ENCODE results near the gene ALKBH3.

GRCh38 chr11:43959321-43959995 is 78.8 kb downstream of the ALKBH3 start:
- TF ChIP-seq, protein P1, sequence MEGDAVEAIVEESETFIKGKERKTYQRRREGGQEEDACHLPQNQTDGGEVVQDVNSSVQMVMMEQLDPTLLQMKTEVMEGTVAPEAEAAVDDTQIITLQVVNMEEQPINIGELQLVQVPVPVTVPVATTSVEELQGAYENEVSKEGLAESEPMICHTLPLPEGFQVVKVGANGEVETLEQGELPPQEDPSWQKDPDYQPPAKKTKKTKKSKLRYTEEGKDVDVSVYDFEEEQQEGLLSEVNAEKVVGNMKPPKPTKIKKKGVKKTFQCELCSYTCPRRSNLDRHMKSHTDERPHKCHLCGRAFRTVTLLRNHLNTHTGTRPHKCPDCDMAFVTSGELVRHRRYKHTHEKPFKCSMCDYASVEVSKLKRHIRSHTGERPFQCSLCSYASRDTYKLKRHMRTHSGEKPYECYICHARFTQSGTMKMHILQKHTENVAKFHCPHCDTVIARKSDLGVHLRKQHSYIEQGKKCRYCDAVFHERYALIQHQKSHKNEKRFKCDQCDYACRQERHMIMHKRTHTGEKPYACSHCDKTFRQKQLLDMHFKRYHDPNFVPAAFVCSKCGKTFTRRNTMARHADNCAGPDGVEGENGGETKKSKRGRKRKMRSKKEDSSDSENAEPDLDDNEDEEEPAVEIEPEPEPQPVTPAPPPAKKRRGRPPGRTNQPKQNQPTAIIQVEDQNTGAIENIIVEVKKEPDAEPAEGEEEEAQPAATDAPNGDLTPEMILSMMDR (IDR thresholded peaks at IDR 0.05), result no peak
- TF ChIP-seq RFX5 (IDR thresholded peaks at IDR 0.05) (no peak), SMC3 (IDR thresholded peaks at IDR 0.05) (no peak), POLR2A (IDR thresholded peaks at IDR 0.05; ENCODE audit: low read length) (no peak), RNF2 (IDR thresholded peaks at IDR 0.05; ENCODE audit: borderline replicate concordance, low read depth) (no peak), MAX (IDR thresholded peaks at IDR 0.05) (no peak), MAZ (IDR thresholded peaks at IDR 0.05; ENCODE audit: borderline replicate concordance, low read depth, low read length) (no peak), FOSL2 (IDR thresholded peaks at IDR 0.05) (no peak), FOSL2 (CRISPR knock-in tag; IDR thresholded peaks at IDR 0.05) (no peak), CBX8 (IDR thresholded peaks at IDR 0.05) (no peak)

Data from A549 (cell line).